ENCODE results near the gene EAF1.

The EAF1 gene

DNA sequence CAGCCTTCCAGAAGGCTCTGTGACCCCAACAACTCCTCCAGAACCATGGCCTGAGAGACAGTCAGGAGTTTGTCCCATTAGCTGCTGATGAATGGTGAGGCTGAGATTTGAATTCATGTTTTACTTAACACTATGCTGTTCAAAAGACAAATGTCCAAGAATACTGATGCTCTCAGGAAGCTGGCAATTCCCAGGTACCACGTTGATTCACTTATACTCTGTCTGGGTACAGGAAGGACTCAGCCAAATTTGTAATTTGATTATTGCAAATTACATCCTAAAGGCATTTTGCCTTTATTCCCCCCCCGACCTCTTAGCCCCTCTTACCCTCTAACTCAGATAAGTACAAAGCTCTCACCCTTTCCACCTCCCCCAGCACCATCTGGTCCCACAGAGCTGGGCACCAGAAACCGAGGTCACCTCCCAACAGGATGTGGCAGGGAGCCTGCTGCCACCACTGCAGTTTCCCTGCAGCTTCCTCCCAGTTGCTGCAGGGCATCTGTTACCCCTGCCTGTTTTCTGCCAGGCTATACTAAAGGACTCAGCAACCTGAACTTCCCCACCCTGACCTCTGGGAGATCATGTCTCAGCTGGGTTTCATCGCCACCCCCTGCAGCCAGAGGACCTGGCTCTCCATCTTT is 33.6 kb downstream of the EAF1 start:
- H3K27me3 ChIP-seq (ENCODE audit: insufficient read depth, low read length): no peaks in the 10 kb centered on the region
- no peak overlapping the region for H2AFZ ChIP-seq (ENCODE audit: low read length, unreplicated experiment)
- no peaks in the 10 kb centered on the region for H3K4me1 ChIP-seq (ENCODE audit: control insufficient read depth, insufficient read depth, low read length, unreplicated experiment)
- H3K36me3 ChIP-seq (ENCODE audit: insufficient read depth, low read length): no peaks in the 10 kb centered on the region
- no peaks in the 10 kb centered on the region for H3K79me2 ChIP-seq (ENCODE audit: control insufficient read depth, insufficient read depth, low read length, unreplicated experiment)
- H3K4me3 ChIP-seq (ENCODE audit: low read depth, low read length): no peak overlapping the region
- H3K27ac ChIP-seq (ENCODE audit: low read depth, low read length): no peak overlapping the region

DNA sequence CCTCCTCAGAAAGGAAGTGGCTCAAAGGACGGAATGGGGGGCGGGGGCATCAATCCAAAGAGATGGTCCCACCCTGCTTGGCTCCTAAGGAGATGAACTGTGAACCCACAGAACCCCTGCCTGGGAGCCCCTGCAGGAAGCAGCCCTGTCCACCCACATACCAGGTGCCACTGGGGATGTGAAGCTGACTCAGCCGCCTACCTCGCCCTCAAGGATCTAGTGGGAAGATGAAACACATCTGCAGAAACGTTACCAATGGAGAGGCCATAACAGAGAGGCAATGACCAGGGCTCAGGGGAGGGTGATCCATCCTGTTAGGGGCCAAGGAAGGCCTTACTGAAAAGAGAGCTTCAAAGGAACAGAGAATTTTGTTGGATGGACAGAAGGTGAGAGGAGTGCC is 35.1 kb downstream of the EAF1 start:
- Histone ChIP-seq H3K4me1 (ENCODE audit: control insufficient read depth, insufficient read depth, low read length, unreplicated experiment) (no peaks in the 10 kb centered on the region), H3K4me3 (ENCODE audit: low read depth, low read length) (no peak overlapping the region), H2AFZ (ENCODE audit: low read length, unreplicated experiment) (no peak overlapping the region), H3K79me2 (ENCODE audit: control insufficient read depth, insufficient read depth, low read length, unreplicated experiment) (no peaks in the 10 kb centered on the region), H3K27me3 (ENCODE audit: insufficient read depth, low read length) (no peaks in the 10 kb centered on the region), H3K27ac (ENCODE audit: low read depth, low read length) (no peak overlapping the region), H3K36me3 (ENCODE audit: insufficient read depth, low read length) (no peaks in the 10 kb centered on the region)

DNA sequence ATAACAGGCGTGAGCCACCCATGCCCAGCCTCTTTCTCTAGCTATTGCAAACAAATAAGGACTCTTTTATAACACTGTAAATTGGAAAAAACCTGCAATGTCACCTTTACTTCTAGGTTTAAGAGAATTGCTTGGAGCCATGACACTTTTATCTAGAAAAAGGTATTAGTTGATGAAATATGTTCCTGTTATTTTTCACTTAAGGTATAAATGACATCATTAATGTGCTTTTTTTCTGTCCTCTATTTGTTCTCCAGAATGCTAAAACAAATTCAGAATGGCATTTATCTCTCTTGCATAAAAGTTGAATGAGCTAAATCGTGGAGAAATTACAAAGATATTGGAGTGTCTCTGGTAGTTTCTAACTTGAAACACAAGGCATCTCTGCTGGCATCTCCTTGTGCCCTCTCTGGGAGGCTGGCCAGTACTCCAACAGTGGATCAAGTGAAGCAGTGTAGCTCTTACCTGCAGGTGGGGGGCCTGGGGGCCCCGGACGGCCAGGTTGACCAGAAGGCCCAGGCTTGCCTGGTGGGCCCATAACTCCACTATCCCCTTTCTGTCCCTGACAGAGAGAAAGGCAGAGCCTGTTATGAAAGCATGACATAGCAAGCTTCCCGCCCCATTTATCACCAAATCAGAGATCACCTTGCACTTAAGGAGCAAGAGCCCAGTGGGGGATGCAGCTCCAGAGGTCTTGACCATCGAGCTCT is 38.6 kb downstream of the EAF1 start:
- Histone ChIP-seq H2AFZ (ENCODE audit: low read length, unreplicated experiment) (no peak overlapping the region), H3K36me3 (ENCODE audit: insufficient read depth, low read length) (no peaks in the 10 kb centered on the region), H3K27me3 (ENCODE audit: insufficient read depth, low read length) (0 out of 2 replicates have a peak, but pooled peaks cover 3% of the 10 kb centered on the region), H3K79me2 (ENCODE audit: control insufficient read depth, insufficient read depth, low read length, unreplicated experiment) (no peaks in the 10 kb centered on the region), H3K4me1 (ENCODE audit: control insufficient read depth, insufficient read depth, low read length, unreplicated experiment) (no peaks in the 10 kb centered on the region), H3K4me3 (ENCODE audit: low read depth, low read length) (no peak overlapping the region), H3K27ac (ENCODE audit: low read depth, low read length) (no peak overlapping the region)

DNA sequence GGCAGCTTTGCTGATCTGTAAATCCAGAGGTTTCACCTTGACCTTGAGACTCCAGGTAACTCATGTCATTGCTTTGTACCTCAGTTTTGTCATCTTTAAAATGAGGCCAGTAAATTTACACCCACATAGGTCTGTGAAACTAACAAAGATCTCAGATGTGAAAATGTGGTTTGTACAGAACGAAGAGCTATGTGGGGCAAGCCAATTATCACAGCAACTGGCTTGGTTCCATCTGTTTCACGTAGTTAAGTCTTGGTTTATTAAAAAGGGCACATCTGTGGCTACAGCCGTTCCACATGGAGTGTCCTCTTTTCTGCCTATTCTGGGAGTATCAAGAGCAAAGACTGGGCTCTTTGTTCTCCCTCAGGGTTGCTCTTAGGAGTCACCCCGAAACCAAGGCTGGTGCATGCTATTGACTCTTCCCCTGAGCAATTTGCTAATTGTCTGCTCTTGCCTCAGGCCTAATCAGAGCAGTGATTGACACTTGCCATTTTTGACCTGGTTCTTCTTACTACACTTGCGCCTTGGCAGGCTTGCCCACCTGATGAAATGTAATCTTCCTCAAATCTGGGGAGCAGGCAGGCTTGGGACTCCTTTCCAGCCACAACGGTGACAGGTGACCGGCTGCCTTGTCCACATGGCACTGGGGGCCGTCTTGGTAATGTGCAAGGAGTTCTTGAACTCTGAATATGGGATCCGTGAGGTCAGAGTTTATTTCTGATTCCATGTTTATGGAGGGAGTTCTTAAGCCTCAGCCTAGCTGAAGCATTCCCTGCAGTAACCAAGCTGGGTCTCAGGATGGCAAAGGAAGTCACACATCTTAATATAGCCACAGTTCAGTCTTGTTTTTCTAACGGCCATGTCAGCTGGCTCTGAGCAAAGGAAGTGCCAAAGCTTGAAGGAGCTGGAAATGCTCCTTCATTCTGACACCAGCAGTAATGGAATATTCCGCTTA is 40.1 kb downstream of the EAF1 start:
- Histone ChIP-seq H3K4me1 (ENCODE audit: control insufficient read depth, insufficient read depth, low read length, unreplicated experiment) (no peaks in the 10 kb centered on the region), H3K4me3 (ENCODE audit: low read depth, low read length) (no peak overlapping the region), H3K79me2 (ENCODE audit: control insufficient read depth, insufficient read depth, low read length, unreplicated experiment) (no peaks in the 10 kb centered on the region), H2AFZ (ENCODE audit: low read length, unreplicated experiment) (no peak overlapping the region), H3K27me3 (ENCODE audit: insufficient read depth, low read length) (peaks cover 3% of the 10 kb centered on the region; the same call in 1 of the 2 replicates), H3K36me3 (ENCODE audit: insufficient read depth, low read length) (no peaks in the 10 kb centered on the region), H3K27ac (ENCODE audit: low read depth, low read length) (no peak overlapping the region)

DNA sequence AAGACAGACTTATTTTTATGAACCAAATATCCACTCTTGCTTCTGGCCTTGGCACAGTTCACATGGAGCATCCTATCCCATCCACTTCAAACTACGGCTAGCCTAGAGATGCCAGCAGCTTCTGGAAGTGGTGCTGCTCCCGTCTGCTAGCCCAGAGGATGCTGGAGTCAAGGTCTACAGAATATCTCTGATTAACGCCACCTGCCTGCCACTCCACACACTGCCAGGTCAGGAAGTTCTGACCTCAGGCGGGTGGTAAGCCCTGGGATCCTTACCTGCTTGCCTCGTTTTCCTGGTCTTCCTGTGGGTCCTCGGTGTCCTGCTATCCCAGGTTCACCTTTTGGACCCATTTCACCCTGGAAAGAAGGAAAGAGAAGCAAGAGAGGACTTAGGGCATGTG is 42.9 kb downstream of the EAF1 start:
- H3K27me3 ChIP-seq (ENCODE audit: insufficient read depth, low read length): peaks cover 3% of the 10 kb centered on the region; the same call in 1 of the 2 replicates
- H3K4me1 ChIP-seq (ENCODE audit: control insufficient read depth, insufficient read depth, low read length, unreplicated experiment): no peaks in the 10 kb centered on the region
- H3K4me3 ChIP-seq (ENCODE audit: low read depth, low read length): no peak overlapping the region
- no peak overlapping the region for H2AFZ ChIP-seq (ENCODE audit: low read length, unreplicated experiment)
- no peaks in the 10 kb centered on the region for H3K79me2 ChIP-seq (ENCODE audit: control insufficient read depth, insufficient read depth, low read length, unreplicated experiment)
- H3K27ac ChIP-seq (ENCODE audit: low read depth, low read length): no peak overlapping the region
- no peaks in the 10 kb centered on the region for H3K36me3 ChIP-seq (ENCODE audit: insufficient read depth, low read length)

DNA sequence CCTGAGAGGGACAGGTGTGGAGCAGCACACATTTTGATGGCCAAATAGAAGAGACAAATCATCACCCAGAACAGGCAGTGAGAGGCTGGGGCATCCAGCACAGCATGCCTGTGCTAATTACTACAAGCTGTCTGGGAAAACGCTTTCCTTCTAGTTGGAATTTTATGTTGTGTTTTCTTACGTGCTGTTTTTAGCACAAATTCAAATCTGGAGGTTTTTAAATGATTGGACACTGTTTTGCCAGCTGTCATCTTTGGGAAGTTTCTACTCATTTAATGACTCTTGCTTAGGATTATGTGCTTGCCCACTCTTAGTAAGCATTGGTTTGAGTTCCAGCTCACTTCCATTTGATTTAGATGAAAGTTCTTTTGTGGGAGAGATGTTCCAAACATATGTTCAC is 43.5 kb downstream of the EAF1 start:
- H3K79me2 ChIP-seq (ENCODE audit: control insufficient read depth, insufficient read depth, low read length, unreplicated experiment): no peaks in the 10 kb centered on the region
- no peak overlapping the region for H3K4me3 ChIP-seq (ENCODE audit: low read depth, low read length)
- H3K27me3 ChIP-seq (ENCODE audit: insufficient read depth, low read length): peaks cover 3% of the 10 kb centered on the region; the same call in 1 of the 2 replicates
- H2AFZ ChIP-seq (ENCODE audit: low read length, unreplicated experiment): no peak overlapping the region
- H3K27ac ChIP-seq (ENCODE audit: low read depth, low read length): no peak overlapping the region
- no peaks in the 10 kb centered on the region for H3K36me3 ChIP-seq (ENCODE audit: insufficient read depth, low read length)
- no peaks in the 10 kb centered on the region for H3K4me1 ChIP-seq (ENCODE audit: control insufficient read depth, insufficient read depth, low read length, unreplicated experiment)

DNA sequence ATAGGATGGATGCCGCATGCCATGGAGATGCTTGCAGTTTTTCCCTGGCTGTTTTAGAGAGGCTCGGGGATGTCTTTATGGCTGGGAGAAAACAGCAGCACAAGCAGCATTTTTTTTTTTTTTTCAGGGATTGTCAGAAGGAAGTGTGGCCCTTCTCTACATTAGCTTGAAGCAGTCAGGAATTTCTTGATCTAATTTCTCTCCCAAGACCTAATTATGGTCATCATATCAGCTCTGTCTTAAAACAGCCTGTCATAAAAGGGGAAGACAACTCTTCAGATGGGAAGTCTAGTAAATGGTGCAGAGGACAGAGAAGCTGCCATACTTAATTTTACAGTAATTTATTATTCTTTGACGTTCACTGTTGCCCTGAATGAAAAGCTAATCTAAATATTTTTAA is 44.5 kb downstream of the EAF1 start:
- Histone ChIP-seq H2AFZ (ENCODE audit: low read length, unreplicated experiment) (no peak overlapping the region), H3K36me3 (ENCODE audit: insufficient read depth, low read length) (no peaks in the 10 kb centered on the region), H3K27ac (ENCODE audit: low read depth, low read length) (no peak overlapping the region), H3K4me3 (ENCODE audit: low read depth, low read length) (no peak overlapping the region), H3K4me1 (ENCODE audit: control insufficient read depth, insufficient read depth, low read length, unreplicated experiment) (no peaks in the 10 kb centered on the region), H3K79me2 (ENCODE audit: control insufficient read depth, insufficient read depth, low read length, unreplicated experiment) (no peaks in the 10 kb centered on the region), H3K27me3 (ENCODE audit: insufficient read depth, low read length) (peaks cover 3% of the 10 kb centered on the region; the same call in 1 of the 2 replicates)

DNA sequence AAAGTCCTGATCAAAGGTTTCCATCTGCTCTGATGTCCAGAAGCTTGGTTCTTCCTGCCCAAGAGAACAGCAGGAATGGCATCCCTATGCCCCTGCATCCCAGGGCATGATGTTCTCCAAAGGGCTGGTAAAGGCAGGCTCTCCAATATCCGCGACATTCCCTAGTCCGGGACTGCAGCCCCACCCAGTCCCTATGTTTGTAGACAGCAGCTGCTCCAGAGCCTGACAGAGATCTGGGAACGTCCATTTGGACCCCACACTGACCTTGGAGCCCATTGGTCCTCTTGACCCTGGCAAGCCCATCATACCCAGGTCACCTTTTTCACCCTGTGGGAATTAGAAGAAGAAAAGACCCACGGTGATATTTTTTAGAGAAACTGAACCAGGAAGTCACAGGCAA is 47.8 kb downstream of the EAF1 start:
- Histone ChIP-seq H3K79me2 (ENCODE audit: control insufficient read depth, insufficient read depth, low read length, unreplicated experiment) (no peaks in the 10 kb centered on the region), H3K36me3 (ENCODE audit: insufficient read depth, low read length) (no peaks in the 10 kb centered on the region), H3K27me3 (ENCODE audit: insufficient read depth, low read length) (peaks cover 8% of the 10 kb centered on the region; the same call in 1 of the 2 replicates), H3K4me1 (ENCODE audit: control insufficient read depth, insufficient read depth, low read length, unreplicated experiment) (no peaks in the 10 kb centered on the region), H3K27ac (ENCODE audit: low read depth, low read length) (no peak overlapping the region), H2AFZ (ENCODE audit: low read length, unreplicated experiment) (no peak overlapping the region), H3K4me3 (ENCODE audit: low read depth, low read length) (no peak overlapping the region)

DNA sequence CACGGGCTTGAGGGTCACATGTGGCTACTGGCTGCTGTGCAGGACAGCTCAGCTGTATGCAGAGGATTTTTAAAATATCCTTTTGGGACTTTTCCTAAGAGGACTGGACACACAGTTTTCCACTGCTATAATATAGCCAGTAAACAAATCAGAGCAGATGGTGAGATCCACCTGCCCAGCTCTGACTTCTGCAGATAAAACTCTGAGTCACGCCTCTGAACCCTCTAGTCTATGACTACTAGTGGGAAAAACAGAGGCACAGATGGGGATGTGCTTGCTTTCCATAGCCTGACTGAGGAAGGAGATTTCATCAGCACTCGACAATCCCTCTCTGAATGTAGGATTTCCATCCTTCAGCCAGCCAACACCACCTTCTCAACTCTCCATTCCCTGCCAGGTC is 49.0 kb downstream of the EAF1 start:
- no peak overlapping the region for H3K4me3 ChIP-seq (ENCODE audit: low read depth, low read length)
- H3K79me2 ChIP-seq (ENCODE audit: control insufficient read depth, insufficient read depth, low read length, unreplicated experiment): no peaks in the 10 kb centered on the region
- H3K27me3 ChIP-seq (ENCODE audit: insufficient read depth, low read length): peaks cover 4% of the 10 kb centered on the region; the same call in 1 of the 2 replicates
- H3K36me3 ChIP-seq (ENCODE audit: insufficient read depth, low read length): no peaks in the 10 kb centered on the region
- H3K4me1 ChIP-seq (ENCODE audit: control insufficient read depth, insufficient read depth, low read length, unreplicated experiment): no peaks in the 10 kb centered on the region
- H2AFZ ChIP-seq (ENCODE audit: low read length, unreplicated experiment): no peak overlapping the region
- no peak overlapping the region for H3K27ac ChIP-seq (ENCODE audit: low read depth, low read length)

DNA sequence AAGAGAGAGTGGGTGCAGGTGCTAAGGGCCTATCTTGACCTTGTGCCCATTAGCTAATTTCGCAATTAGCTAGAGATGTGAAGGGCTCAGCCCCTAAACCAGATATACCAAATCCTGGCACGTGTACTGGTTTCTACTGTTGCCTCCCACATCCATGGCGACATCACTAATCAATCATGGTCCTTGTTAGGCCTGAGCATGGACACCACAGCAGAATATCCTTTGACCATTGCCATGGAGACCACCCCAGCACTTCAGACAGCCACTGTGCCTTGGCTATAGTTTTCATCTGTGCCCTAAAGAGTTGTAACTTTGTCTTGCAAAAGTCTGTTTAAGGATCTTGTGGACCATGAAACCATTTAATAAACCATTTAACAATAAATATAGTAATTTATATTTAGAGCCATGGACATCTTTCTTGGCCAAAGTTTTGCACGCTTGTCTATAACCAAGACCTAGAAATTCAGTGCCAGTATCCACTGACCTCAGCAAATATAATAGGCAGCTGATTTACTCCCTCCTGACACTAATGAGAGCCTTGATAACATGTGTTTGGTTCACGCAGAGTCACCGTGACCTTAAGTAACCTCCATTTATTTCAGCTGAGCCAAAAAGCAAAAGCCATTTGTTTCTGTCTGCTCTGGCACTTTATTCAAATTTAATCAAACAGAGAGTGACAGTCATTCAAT is 50.7 kb downstream of the EAF1 start:
- Histone ChIP-seq H3K36me3 (ENCODE audit: insufficient read depth, low read length) (no peaks in the 10 kb centered on the region), H2AFZ (ENCODE audit: low read length, unreplicated experiment) (no peak overlapping the region), H3K27ac (ENCODE audit: low read depth, low read length) (no peak overlapping the region), H3K79me2 (ENCODE audit: control insufficient read depth, insufficient read depth, low read length, unreplicated experiment) (no peaks in the 10 kb centered on the region), H3K4me3 (ENCODE audit: low read depth, low read length) (no peak overlapping the region), H3K27me3 (ENCODE audit: insufficient read depth, low read length) (peaks cover 4% of the 10 kb centered on the region; the same call in 1 of the 2 replicates), H3K4me1 (ENCODE audit: control insufficient read depth, insufficient read depth, low read length, unreplicated experiment) (no peaks in the 10 kb centered on the region)
